ENCODE results near the gene XIRP1. TPM values are rescaled to one million over a fixed set of nuclear protein-coding genes. Genes with fewer than 3 reads are reported as not detected.
"Not testable (repeated sequence)": the region's sequence is repeated elsewhere in the genome, so short reads cannot be mapped to it uniquely, and the experiment has no call there.

The XIRP1 gene
- total and polyA plus RNA-seq, 7 experiments from 2014 or later: 0.07 TPM; not detected in 6

GRCh38 chr3:39228496-39228895, 36.1 kb upstream of the XIRP1 start:
- H3K4me3 Mint-ChIP-seq: no peak overlapping the region
- intact Hi-C loops (cut with micrococcal nuclease): no loop called here

GRCh38 chr3:39227596-39227995, 35.2 kb upstream of the XIRP1 start:
- POLR2A ChIA-PET; H3K27me3 ChIP-seq (ENCODE audit: control insufficient read depth in 2 of 2, insufficient read depth in 2 of 2, low read length in 2 of 2); H3K27ac ChIP-seq (ENCODE audit: low read depth, low read length); intact Hi-C loops (cut with micrococcal nuclease); H3K36me3 ChIP-seq (ENCODE audit: control insufficient read depth in 2 of 3, insufficient read depth in 3 of 3, low read length in 3 of 3); H3K4me3 ChIP-seq (ENCODE audit: low read length); H3K36me3 Mint-ChIP-seq; H3K9me3 ChIP-seq (ENCODE audit: control insufficient read depth in 2 of 3, low read length in 3 of 3); DNase-seq; CTCF ChIA-PET; H3K27ac Mint-ChIP-seq; H3K9me3 Mint-ChIP-seq; H3K4me3 Mint-ChIP-seq; ATAC-seq: not testable (repeated sequence)
- Mint-ChIP-seq H3K4me1 (peaks cover 0 to 15% (median 0%) of the 10 kb centered on the region in 7 donors), H3K27me3 (peaks cover 0 to 66% (median 5%) of the 10 kb centered on the region in 5 donors)
- peaks cover 0 to 13% of the 10 kb centered on the region in 2 donors for H3K4me1 ChIP-seq (ENCODE audit: control insufficient read depth in 2 of 2, insufficient read depth in 2 of 2, low read length in 2 of 2)

More at GRCh38 chr3:39228496-39228895, 36.1 kb upstream of the XIRP1 start:
- H3K4me1 Mint-ChIP-seq: peaks cover 0 to 17% (median 0%) of the 10 kb centered on the region in 7 donors
- Histone ChIP-seq H3K27ac (ENCODE audit: low read depth, low read length) (no peak overlapping the region), H3K4me1 (ENCODE audit: control insufficient read depth in 2 of 2, insufficient read depth in 2 of 2, low read length in 2 of 2) (peaks cover 0 to 18% of the 10 kb centered on the region in 2 donors), H3K36me3 (ENCODE audit: control insufficient read depth in 2 of 3, insufficient read depth in 3 of 3, low read length in 3 of 3) (no peaks in the 10 kb centered on the region), H3K9me3 (ENCODE audit: control insufficient read depth in 2 of 3, low read length in 3 of 3) (no peaks in the 10 kb centered on the region), H3K4me3 (ENCODE audit: low read length) (no peak overlapping the region), H3K27me3 (ENCODE audit: control insufficient read depth in 2 of 2, insufficient read depth in 2 of 2, low read length in 2 of 2) (no peaks in the 10 kb centered on the region)
- no peak for ATAC-seq
- H3K27me3 Mint-ChIP-seq: peaks cover 0 to 65% (median 9%) of the 10 kb centered on the region in 5 donors
- no peak for DNase-seq
- ChIA-PET CTCF (no interaction called here), POLR2A (no interaction called here)
- H3K27ac Mint-ChIP-seq: no peak overlapping the region
- no peaks in the 10 kb centered on the region for H3K9me3 Mint-ChIP-seq
- peaks cover 0 to 11% (median 0%) of the 10 kb centered on the region in 5 donors for H3K36me3 Mint-ChIP-seq

GRCh38 chr3:39226106-39226741, 33.8 kb upstream of the XIRP1 start:
- Histone ChIP-seq H3K4me1 (ENCODE audit: control insufficient read depth in 2 of 2, insufficient read depth in 2 of 2, low read length in 2 of 2) (peaks cover 0 to 22% of the 10 kb centered on the region in 2 donors), H3K4me3 (ENCODE audit: low read length) (no peak overlapping the region), H3K27ac (ENCODE audit: low read depth, low read length) (no peak overlapping the region), H3K27me3 (ENCODE audit: control insufficient read depth in 2 of 2, insufficient read depth in 2 of 2, low read length in 2 of 2) (peaks cover 0 to 3% of the 10 kb centered on the region in 2 donors), H3K36me3 (ENCODE audit: control insufficient read depth in 2 of 3, insufficient read depth in 3 of 3, low read length in 3 of 3) (no peaks in the 10 kb centered on the region), H3K9me3 (ENCODE audit: control insufficient read depth in 2 of 3, low read length in 3 of 3) (no peaks in the 10 kb centered on the region)
- Mint-ChIP-seq H3K27ac (no peak overlapping the region), H3K27me3 (peaks cover 0 to 61% (median 2%) of the 10 kb centered on the region in 5 donors), H3K4me3 (no peak overlapping the region), H3K9me3 (peaks cover 0 to 3% (median 0%) of the 10 kb centered on the region in 11 donors), H3K4me1 (peaks cover 0 to 15% (median 0%) of the 10 kb centered on the region in 7 donors), H3K36me3 (peaks cover 0 to 7% (median 0%) of the 10 kb centered on the region in 5 donors)
- no peak for ATAC-seq
- ChIA-PET POLR2A (no interaction called here), CTCF (no interaction called here)
- intact Hi-C loops (cut with micrococcal nuclease): no loop called here
- DNase-seq: no peak

- POLR2A ChIA-PET: no interaction called here
- CTCF ChIA-PET: interaction anchor here (0.6 kb wide), 1 partner anchor 1033 kb away, joined by 3 read pairs; no protein-coding TSS in a partner anchor
- Histone ChIP-seq H3K4me1 (ENCODE audit: control insufficient read depth in 2 of 2, insufficient read depth in 2 of 2, low read length in 2 of 2) (peaks cover 0 to 37% of the 10 kb centered on the region in 2 donors), H3K27ac (ENCODE audit: low read depth, low read length) (no peak overlapping the region), H3K36me3 (ENCODE audit: control insufficient read depth in 2 of 3, insufficient read depth in 3 of 3, low read length in 3 of 3) (no peaks in the 10 kb centered on the region), H3K9me3 (ENCODE audit: control insufficient read depth in 2 of 3, low read length in 3 of 3) (no peaks in the 10 kb centered on the region), H3K27me3 (ENCODE audit: control insufficient read depth in 2 of 2, insufficient read depth in 2 of 2, low read length in 2 of 2) (peaks cover 0 to 3% of the 10 kb centered on the region in 2 donors), H3K4me3 (ENCODE audit: low read length) (no peak overlapping the region)
- H3K36me3 Mint-ChIP-seq: peaks cover 0 to 15% (median 0%) of the 10 kb centered on the region in 5 donors
- peaks cover 0 to 3% (median 0%) of the 10 kb centered on the region in 11 donors for H3K9me3 Mint-ChIP-seq
- DNase-seq (no peak), ATAC-seq (no peak)
- intact Hi-C loops (cut with micrococcal nuclease): no loop called here
- H3K4me3 Mint-ChIP-seq: no peak overlapping the region
- H3K27me3 Mint-ChIP-seq: peaks cover 0 to 55% (median 4%) of the 10 kb centered on the region in 5 donors
- peaks cover 0 to 32% (median 0%) of the 10 kb centered on the region in 7 donors for H3K4me1 Mint-ChIP-seq
- no peak overlapping the region for H3K27ac Mint-ChIP-seq
Observed at GRCh38 chr3:39224288-39224687, 31.9 kb upstream of the XIRP1 start.

GRCh38 chr3:39222939-39223338, 30.5 kb upstream of the XIRP1 start:
- Histone ChIP-seq H3K4me3 (ENCODE audit: low read length) (no peak overlapping the region), H3K36me3 (ENCODE audit: control insufficient read depth in 2 of 3, insufficient read depth in 3 of 3, low read length in 3 of 3) (no peaks in the 10 kb centered on the region), H3K9me3 (ENCODE audit: control insufficient read depth in 2 of 3, low read length in 3 of 3) (no peaks in the 10 kb centered on the region), H3K4me1 (ENCODE audit: control insufficient read depth in 2 of 2, insufficient read depth in 2 of 2, low read length in 2 of 2) (peaks cover 0 to 37% of the 10 kb centered on the region in 2 donors), H3K27me3 (ENCODE audit: control insufficient read depth in 2 of 2, insufficient read depth in 2 of 2, low read length in 2 of 2) (peaks cover 0 to 3% of the 10 kb centered on the region in 2 donors), H3K27ac (ENCODE audit: low read depth, low read length) (no peak overlapping the region)
- no peak overlapping the region for H3K4me3 Mint-ChIP-seq
- CTCF ChIA-PET: no interaction called here
- intact Hi-C loops (cut with micrococcal nuclease): no loop called here
- no peak for DNase-seq
- peak overlapping the region in 1 of 9 donors; percentile 6 for H3K27ac Mint-ChIP-seq
- ATAC-seq: no peak
- peaks cover 0 to 32% (median 0%) of the 10 kb centered on the region in 7 donors for H3K4me1 Mint-ChIP-seq
- peaks cover 0 to 54% (median 9%) of the 10 kb centered on the region in 5 donors for H3K27me3 Mint-ChIP-seq
- peaks cover 0 to 3% (median 0%) of the 10 kb centered on the region in 11 donors for H3K9me3 Mint-ChIP-seq
- peaks cover 0 to 17% (median 0%) of the 10 kb centered on the region in 5 donors for H3K36me3 Mint-ChIP-seq
- POLR2A ChIA-PET: interaction anchor here (0.6 kb wide), 1 partner anchor 14 kb away, joined by 4 read pairs; no protein-coding TSS in a partner anchor

GRCh38 chr3:39222462-39222861, 30.1 kb upstream of the XIRP1 start:
- ChIA-PET POLR2A (no interaction called here), CTCF (no interaction called here)
- Histone ChIP-seq H3K4me1 (ENCODE audit: control insufficient read depth in 2 of 2, insufficient read depth in 2 of 2, low read length in 2 of 2) (peaks cover 0 to 37% of the 10 kb centered on the region in 2 donors), H3K9me3 (ENCODE audit: control insufficient read depth in 2 of 3, low read length in 3 of 3) (no peaks in the 10 kb centered on the region), H3K4me3 (ENCODE audit: low read length) (no peak overlapping the region), H3K27ac (ENCODE audit: low read depth, low read length) (no peak overlapping the region), H3K36me3 (ENCODE audit: control insufficient read depth in 2 of 3, insufficient read depth in 3 of 3, low read length in 3 of 3) (no peaks in the 10 kb centered on the region), H3K27me3 (ENCODE audit: control insufficient read depth in 2 of 2, insufficient read depth in 2 of 2, low read length in 2 of 2) (peaks cover 0 to 3% of the 10 kb centered on the region in 2 donors)
- Mint-ChIP-seq H3K27ac (peak overlapping the region in 1 of 9 donors; percentile 6), H3K36me3 (peaks cover 0 to 18% (median 0%) of the 10 kb centered on the region in 5 donors), H3K9me3 (peaks cover 0 to 3% (median 0%) of the 10 kb centered on the region in 11 donors), H3K4me1 (peaks cover 0 to 32% (median 0%) of the 10 kb centered on the region in 7 donors), H3K27me3 (peaks cover 0 to 57% (median 9%) of the 10 kb centered on the region in 5 donors), H3K4me3 (no peak overlapping the region)
- ATAC-seq: peak; percentile 54
- no peak for DNase-seq
- intact Hi-C loops (cut with micrococcal nuclease): no loop called here

All from naive thymus-derived CD4-positive, alpha-beta T cell (primary cell).